ENCODE measurements around the gene PHLDB1.

Gene PHLDB1

GRCh38 chr11:118640332-118641154 is 33.1 kb downstream of the PHLDB1 start:
- no peak for DNase-seq (ENCODE audit: low read depth)

- no peak for DNase-seq (ENCODE audit: low read depth)
Observed at GRCh38 chr11:118641397-118642019, 34.1 kb downstream of the PHLDB1 start.

GRCh38 chr11:118643142-118643994 is 36.0 kb downstream of the PHLDB1 start:
- no peak for DNase-seq (ENCODE audit: low read depth)

- DNase-seq (ENCODE audit: low read depth) = no peak
Observed at GRCh38 chr11:118643995-118644345, 36.6 kb downstream of the PHLDB1 start.

GRCh38 chr11:118644496-118644895 is 37.1 kb downstream of the PHLDB1 start:
- no peak for DNase-seq (ENCODE audit: low read depth)

- DNase-seq (ENCODE audit: low read depth) = no peak
Observed at GRCh38 chr11:118645066-118645715, 37.8 kb downstream of the PHLDB1 start.

GRCh38 chr11:118646393-118646792 is 39.0 kb downstream of the PHLDB1 start:
- no peak for DNase-seq (ENCODE audit: low read depth)

GRCh38 chr11:118648291-118648690 is 40.9 kb downstream of the PHLDB1 start:
- DNase-seq (ENCODE audit: low read depth) = no peak

- no peak for DNase-seq (ENCODE audit: low read depth)
Observed at GRCh38 chr11:118649941-118650340, 42.5 kb downstream of the PHLDB1 start.

GRCh38 chr11:118650366-118650765 is 43.0 kb downstream of the PHLDB1 start:
- no peak for DNase-seq (ENCODE audit: low read depth)

GRCh38 chr11:118651820-118652219 is 44.4 kb downstream of the PHLDB1 start:
- DNase-seq (ENCODE audit: low read depth) = no peak

- no peak for DNase-seq (ENCODE audit: low read depth)
Observed at GRCh38 chr11:118652681-118653181, 45.3 kb downstream of the PHLDB1 start.

GRCh38 chr11:118653684-118654390 is 46.4 kb downstream of the PHLDB1 start:
- no peak for DNase-seq (ENCODE audit: low read depth)

GRCh38 chr11:118655486-118656190 is 48.2 kb downstream of the PHLDB1 start:
- DNase-seq (ENCODE audit: low read depth) = no peak

- no peak for DNase-seq (ENCODE audit: low read depth)
Observed at GRCh38 chr11:118656563-118657165, 49.2 kb downstream of the PHLDB1 start.

- no peak for DNase-seq (ENCODE audit: low read depth)
Observed at GRCh38 chr11:118657238-118657637, 49.8 kb downstream of the PHLDB1 start.

- DNase-seq (ENCODE audit: low read depth) = no peak
Observed at GRCh38 chr11:118657709-118658428, 50.5 kb downstream of the PHLDB1 start.

GRCh38 chr11:118658429-118659313 is 51.3 kb downstream of the PHLDB1 start:
- no peak for DNase-seq (ENCODE audit: low read depth)
